Stimulated activated naive CD8-positive, alpha-beta T cell treated with anti-CD3 and anti-CD28 coated beads, Interleukin-15, Interleukin-2, amounts not matched to agents 100 U/mL and 50 U/mL, for 24 hours (primary cell): ENCODE measurements around the gene CST4.
"Not testable (repeated sequence)": the region's sequence is repeated elsewhere in the genome, so short reads cannot be mapped to it uniquely, and the experiment has no call there.

Experiments
- ATAC-seq: fragments of 150-1000 bp; cut with Tn5 transposase; one replicate; pipeline ENCODE4 v1.10.0; 2021
- DNase-seq: peaks from one replicate; pipeline ENCODE4 v3.0.0; 2021

Gene CST4

DNA sequence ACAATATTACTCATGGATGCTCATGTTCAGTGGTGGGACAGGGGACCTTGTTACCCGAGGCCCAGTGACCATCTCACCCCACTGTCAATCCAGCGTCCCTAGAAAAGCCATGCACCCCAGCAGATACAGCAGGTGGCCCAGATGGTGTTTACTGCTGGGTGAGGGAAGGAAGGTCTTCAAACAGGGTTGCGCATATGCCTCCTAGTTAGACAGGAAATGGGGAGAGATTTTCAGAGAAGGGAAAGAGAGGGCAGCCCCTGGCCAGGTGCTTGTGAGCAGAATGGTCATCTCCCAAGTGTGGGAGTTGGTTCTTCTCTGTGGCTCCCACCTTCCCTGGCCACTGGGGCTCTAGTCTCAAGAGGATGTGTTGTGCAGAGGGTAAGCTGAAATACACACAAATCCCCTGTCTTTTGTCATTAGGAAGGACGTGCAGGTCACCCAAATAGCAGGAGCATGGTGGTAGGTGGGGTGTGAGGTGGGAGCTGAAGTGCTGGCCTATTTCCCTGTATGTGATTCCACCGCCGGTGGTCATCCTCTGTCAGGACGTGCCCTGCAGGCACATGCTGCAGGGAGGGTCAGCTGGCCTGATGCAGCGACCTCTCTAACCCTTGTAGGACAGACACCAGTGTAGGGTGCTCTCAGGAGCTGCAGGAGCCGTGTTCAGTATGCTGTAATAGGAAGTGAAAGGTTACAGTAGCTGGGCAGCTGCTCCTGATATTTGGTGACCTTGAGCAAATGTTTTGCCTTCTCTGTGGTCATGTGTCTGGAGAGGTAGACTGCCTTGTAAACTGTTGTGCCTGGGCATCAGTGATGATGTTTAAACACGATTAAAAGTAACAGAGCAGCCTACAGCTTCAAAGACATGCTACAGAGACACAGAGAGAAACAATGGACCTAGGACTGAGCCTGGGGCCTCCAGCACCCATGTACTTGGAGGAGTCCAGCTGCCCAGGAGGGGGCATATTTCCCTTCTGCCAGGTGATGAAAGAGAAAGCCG is 47.9 kb downstream of the CST4 start:
- ATAC-seq (no peak), DNase-seq (no peak)

DNA sequence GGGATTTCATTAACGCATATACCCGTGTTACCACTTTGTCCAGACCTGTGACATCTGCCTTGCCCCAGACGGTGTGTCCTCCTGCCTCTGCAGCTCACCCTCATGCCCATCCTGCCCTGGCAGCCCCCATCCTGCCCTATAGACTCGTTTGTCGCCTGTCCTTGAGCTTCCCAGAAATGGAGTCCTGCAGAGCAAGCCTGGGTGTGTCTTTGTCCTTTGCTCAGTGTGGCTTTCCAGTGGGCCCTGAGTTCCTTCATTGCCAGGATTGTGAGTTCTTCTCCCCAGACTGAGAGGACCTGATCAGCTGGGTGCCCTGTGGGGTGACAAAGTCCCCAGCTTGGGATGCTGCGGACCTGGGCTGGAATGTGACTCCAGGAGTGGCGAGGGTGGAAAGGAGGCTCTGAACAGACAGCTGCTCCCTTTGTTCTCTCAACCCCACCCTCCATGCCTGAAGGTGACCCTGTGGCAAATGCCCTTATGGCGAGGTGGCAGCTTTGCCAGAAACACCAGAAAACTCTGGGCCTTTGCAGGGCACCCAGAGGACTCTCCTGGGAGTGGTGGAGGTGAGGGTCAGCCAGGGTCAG is 48.7 kb downstream of the CST4 start:
- ATAC-seq (no peak), DNase-seq (no peak)

- no peak for DNase-seq
- ATAC-seq = no peak
Measured at GRCh38 chr20:23639490-23639958, 49.3 kb downstream of the CST4 start.

- DNase-seq (no peak), ATAC-seq (no peak)
Measured at GRCh38 chr20:23638309-23638708, 50.5 kb downstream of the CST4 start.

DNA sequence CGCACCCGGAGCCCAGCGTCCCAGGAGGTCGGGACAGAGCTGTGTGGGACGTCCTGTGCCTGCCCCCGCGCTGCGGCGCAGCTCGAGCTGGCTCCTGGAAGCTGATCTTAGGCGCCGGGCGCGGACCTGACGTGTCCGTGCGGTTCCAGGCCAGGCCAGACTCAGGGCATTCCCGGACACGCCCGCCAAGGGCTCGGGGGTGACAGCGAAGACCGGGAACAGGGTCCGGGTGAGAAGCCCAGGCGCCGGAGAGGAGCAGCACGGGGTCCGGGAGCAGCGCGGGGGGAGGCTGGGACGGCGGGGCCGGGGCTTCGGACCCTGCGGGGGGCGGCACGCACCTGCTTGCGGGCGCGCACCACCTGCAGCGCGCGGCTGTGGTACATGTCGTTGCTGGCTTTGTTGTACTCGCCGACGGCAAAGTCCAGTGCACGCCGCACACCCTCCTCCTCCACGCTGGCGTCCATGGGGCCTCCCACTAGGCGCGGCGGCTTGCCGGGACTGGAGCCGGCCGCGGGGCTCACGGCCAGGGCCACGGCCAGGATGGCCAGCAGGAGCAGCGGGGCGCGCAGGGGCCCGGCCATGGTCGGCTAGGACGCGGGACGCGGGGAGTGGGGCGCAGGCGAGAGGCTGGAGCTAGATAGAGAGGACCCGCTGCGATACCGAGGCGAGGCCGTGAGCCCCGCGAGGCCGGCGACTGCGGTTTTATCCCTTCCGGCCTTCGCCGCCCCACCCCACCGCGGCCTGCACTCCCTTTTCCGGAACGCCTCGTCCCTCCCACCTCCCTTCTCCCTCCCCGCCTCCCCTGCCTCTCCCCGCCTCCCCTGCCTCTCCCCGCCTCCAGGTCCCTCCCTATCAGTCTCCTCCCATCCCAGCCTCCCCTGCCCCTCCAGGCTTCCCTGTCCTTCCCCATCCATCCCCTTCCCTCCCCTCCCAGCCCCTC is 51.3 kb downstream of the CST4 start, which contains the start of gene CST3:
TSS of gene CST3 (minus strand) at position 674 of the 940 bp plus-strand sequence. CDS start at position 581, 93 bp downstream.
- ATAC-seq = no peak
- peak; percentile 38 for DNase-seq

GRCh38 chr20:23636908-23637281 is 51.9 kb downstream of the CST4 start:
- no peak for ATAC-seq
- DNase-seq = no peak

GRCh38 chr20:23636182-23636907 is 52.5 kb downstream of the CST4 start:
- DNase-seq = no peak
- no peak for ATAC-seq

GRCh38 chr20:23635768-23636090 is 53.1 kb downstream of the CST4 start:
- ATAC-seq, DNase-seq: not testable (repeated sequence)
